GM23338 (cell line): ENCODE measurements around the gene MCM3. TPM values are rescaled to one million over a fixed set of nuclear protein-coding genes. Genes with fewer than 3 reads are reported as not detected.

ENCODE experiments used
- ATAC-seq: fragments of 200-7000 bp; cut with Tn5 transposase; 3 replicates; pipeline ENCODE4 v1.9.1; 2020
- DNase-seq: peaks from one replicate; pipeline ENCODE4 v3.0.0-alpha.2; 2015; ENCODE audit warnings: low spot score
- H2AFZ ChIP-seq: fragments of 200-600 bp; sonication (generic); 2 replicates; pipeline ENCODE4 v1.8.0; 2016; ENCODE audit warnings: antibody characterized with exemption, mild to moderate bottlenecking, moderate library complexity
- H3F3A ChIP-seq: fragments of 200-600 bp; sonication (generic); replicated peaks from 2 replicates; pipeline ENCODE4 v1.8.0; 2017; ENCODE audit warnings: antibody characterized with exemption, mixed run types, low read depth
- H3K27ac ChIP-seq: fragments of 200-600 bp; sonication (generic); 2 replicates; pipeline ENCODE4 v1.6.1; 2016; ENCODE audit warnings: low read depth
- H3K27me3 ChIP-seq: fragments of 200-600 bp; sonication (generic); 2 replicates; pipeline ENCODE4 v1.8.0; 2016; ENCODE audit warnings: mild to moderate bottlenecking, mixed run types, moderate library complexity; ENCODE audit not compliant: insufficient read depth
- H3K36me3 ChIP-seq: fragments of 200-600 bp; sonication (generic); 2 replicates; pipeline ENCODE4 v1.8.0; 2016; ENCODE audit warnings: mild to moderate bottlenecking; ENCODE audit not compliant: insufficient read depth
- H3K4me1 ChIP-seq: fragments of 200-600 bp; sonication (generic); 2 replicates; pipeline ENCODE4 v1.8.0; 2016; ENCODE audit warnings: mild to moderate bottlenecking, moderate library complexity; ENCODE audit not compliant: insufficient read depth
- H3K4me2 ChIP-seq: fragments of 200-600 bp; sonication (generic); 2 replicates; pipeline ENCODE4 v1.7.1; 2017; ENCODE audit warnings: mixed run types
- H3K4me3 ChIP-seq: fragments of 200-600 bp; sonication (generic); 2 replicates; pipeline ENCODE4 v1.6.1; 2016; ENCODE audit warnings: mixed run types
- H3K79me2 ChIP-seq: fragments of 200-600 bp; sonication (generic); replicated peaks from 2 replicates; pipeline ENCODE4 v1.8.0; 2017; ENCODE audit warnings: mild to moderate bottlenecking; ENCODE audit not compliant: insufficient read depth
- H3K9me2 ChIP-seq: fragments of 200-600 bp; sonication (generic); 2 replicates; pipeline ENCODE4 v1.8.0; 2017; ENCODE audit not compliant: insufficient read depth
- H4K20me1 ChIP-seq: fragments of 200-600 bp; sonication (generic); replicated peaks from 2 replicates; pipeline ENCODE4 v1.8.0; 2017; ENCODE audit warnings: mild to moderate bottlenecking; ENCODE audit not compliant: insufficient read depth
- H3K27ac Mint-ChIP-seq: 2 replicates; pipeline ENCODE4 v1.8.0; 2020; ENCODE audit warnings: inconsistent platforms, mild to moderate bottlenecking, moderate library complexity, mixed read lengths
- H3K27me3 Mint-ChIP-seq: 3 replicates; pipeline ENCODE4 v1.8.0; 2022; ENCODE audit warnings: low read depth, mild to moderate bottlenecking, moderate library complexity, mixed read lengths, inconsistent platforms; ENCODE audit not compliant: insufficient read depth, poor library complexity
- H3K36me3 Mint-ChIP-seq: 3 replicates; pipeline ENCODE4 v1.8.0; 2021; ENCODE audit warnings: low read depth, mild to moderate bottlenecking, inconsistent platforms, moderate library complexity, mixed read lengths
- H3K4me1 Mint-ChIP-seq: 3 replicates; pipeline ENCODE4 v1.8.0; 2020; ENCODE audit warnings: mild to moderate bottlenecking, inconsistent platforms, mixed read lengths
- H3K4me3 Mint-ChIP-seq: 3 replicates; pipeline ENCODE4 v1.8.0; 2021; ENCODE audit warnings: moderate library complexity, mild to moderate bottlenecking, inconsistent platforms, mixed read lengths
- H3K9me3 Mint-ChIP-seq: 3 replicates; pipeline ENCODE4 v1.8.0; 2020; ENCODE audit warnings: moderate library complexity, mild to moderate bottlenecking, inconsistent platforms, mixed read lengths
- CREB1 ChIP-seq: fragments of 250-450 bp; sonication (Bioruptor Pico); IDR thresholded peaks from 2 replicates; pipeline ENCODE4 v1.5.0; 2020; ENCODE audit warnings: low read depth, mild to moderate bottlenecking, moderate library complexity
- CTCF ChIP-seq, 2 experiments: fragments of 200-600 bp in 1 of 2; sonication (generic) in 1 of 2; conservative IDR thresholded peaks; 2 replicates each; pipeline versions ENCODE4 v1.5.1 to v1.6.1; 2016 to 2017; ENCODE audit warnings: antibody characterized with exemption in 2 of 2, low read depth in 2 of 2, mild to moderate bottlenecking in 2 of 2, moderate library complexity in 1 of 2
- ETS1 ChIP-seq: IDR thresholded peaks from 2 replicates; pipeline ENCODE4 v1.6.1; 2016; ENCODE audit warnings: antibody characterized with exemption
- EZH2 ChIP-seq: fragments of 200-600 bp; sonication (generic); IDR thresholded peaks from one replicate; pipeline ENCODE4 v1.8.0; 2017; ENCODE audit warnings: antibody characterized with exemption, mild to moderate bottlenecking, low read depth; ENCODE audit not compliant: unreplicated experiment
- EZH2phosphoT487 ChIP-seq: fragments of 200-600 bp; sonication (generic); IDR thresholded peaks from one replicate; pipeline ENCODE4 v1.8.1; 2018; ENCODE audit warnings: antibody characterized with exemption; ENCODE audit not compliant: unreplicated experiment
- JUNB ChIP-seq: IDR thresholded peaks from one replicate; pipeline ENCODE4 v1.6.1; 2016; ENCODE audit warnings: antibody characterized with exemption; ENCODE audit not compliant: unreplicated experiment
- NANOG ChIP-seq: IDR thresholded peaks from 2 replicates; pipeline ENCODE4 v1.6.1; 2016; ENCODE audit warnings: antibody characterized with exemption, borderline replicate concordance
- POLR2AphosphoS5 ChIP-seq: IDR thresholded peaks from 2 replicates; pipeline ENCODE4 v1.6.1; 2016; ENCODE audit warnings: antibody characterized with exemption, low read depth
- STAT1 ChIP-seq: IDR thresholded peaks from one replicate; pipeline ENCODE4 v1.6.1; 2016; ENCODE audit warnings: antibody characterized with exemption; ENCODE audit not compliant: unreplicated experiment
- polyA plus RNA-seq: library from polyadenylated mRNA; unstranded; fragments of >200 nt; fragmentation: Nextera tagmentation; extraction: Ambion mirVana; gene quantifications from 2 replicates; pipeline ENCODE4 v1.2.1, GENCODE V29; 2016
- total RNA-seq: library from RNA; depleted of rRNA; stranded (reverse); fragments of >200 nt; shearing (Covaris generic); gene quantifications from 2 replicates; pipeline ENCODE4 v1.2.3, GENCODE V29; 2014

MCM3 gene
- total and polyA plus RNA-seq, 2 experiments from 2014 or later: 157 to 369 TPM

DNA sequence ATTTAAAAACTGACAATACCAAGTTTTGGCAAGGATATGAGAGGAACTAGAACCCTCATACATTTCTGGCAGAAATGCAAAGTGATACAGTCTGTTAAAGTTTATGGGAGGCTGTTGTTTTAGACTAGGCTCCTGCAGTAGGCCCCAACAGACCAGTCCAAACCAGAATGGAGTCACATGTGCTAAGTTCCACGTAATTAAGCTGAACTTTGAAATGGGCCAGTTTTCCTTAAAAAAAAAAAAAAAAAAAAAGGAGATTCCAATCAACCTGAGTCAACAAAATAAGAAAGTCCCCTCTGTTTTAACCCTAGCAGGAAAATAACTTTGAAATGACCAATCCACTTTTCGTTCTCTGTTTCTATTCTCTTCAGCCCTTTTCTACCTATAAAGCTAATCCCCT lies 66.8 kb downstream of the MCM3 start:
- Histone ChIP-seq H3K4me3 (no peak overlapping the region), H3K4me2 (no peak overlapping the region), H3K36me3 (no peaks in the 10 kb centered on the region), H3K27me3 (no peaks in the 10 kb centered on the region), H3F3A (no peaks in the 10 kb centered on the region), H3K4me1 (no peaks in the 10 kb centered on the region), H2AFZ (no peak overlapping the region), H3K79me2 (no peaks in the 10 kb centered on the region), H3K27ac (no peak overlapping the region), H4K20me1 (no peaks in the 10 kb centered on the region), H3K9me2 (peaks cover 15% of the 10 kb centered on the region)
- no peak for TF ChIP-seq STAT1
- TF ChIP-seq ETS1: no peak
- ATAC-seq (no peak), DNase-seq (no peak)
- H3K27ac Mint-ChIP-seq: no peak overlapping the region
- H3K9me3 Mint-ChIP-seq: no peaks in the 10 kb centered on the region; the same call in 2 of the 3 replicates
- H3K4me3 Mint-ChIP-seq: no peak overlapping the region
- no peaks in the 10 kb centered on the region for H3K4me1 Mint-ChIP-seq
- no peaks in the 10 kb centered on the region for H3K36me3 Mint-ChIP-seq
- no peaks in the 10 kb centered on the region for H3K27me3 Mint-ChIP-seq

GRCh38 chr6:52216932-52217575 lies 67.5 kb downstream of the MCM3 start:
- ATAC-seq (no peak), DNase-seq (no peak)
- Histone ChIP-seq H3K9me2 (peaks cover 15% of the 10 kb centered on the region), H3F3A (no peaks in the 10 kb centered on the region), H3K4me3 (no peak overlapping the region), H3K27ac (no peak overlapping the region), H3K27me3 (no peaks in the 10 kb centered on the region), H3K79me2 (no peaks in the 10 kb centered on the region), H4K20me1 (no peaks in the 10 kb centered on the region), H3K36me3 (no peaks in the 10 kb centered on the region), H3K4me2 (no peak overlapping the region), H2AFZ (0 out of 2 replicates have a peak overlapping the region, but pooled peaks have one; percentile 8), H3K4me1 (0 out of 2 replicates have a peak, but pooled peaks cover 5% of the 10 kb centered on the region)
- Mint-ChIP-seq H3K36me3 (no peaks in the 10 kb centered on the region), H3K27me3 (no peaks in the 10 kb centered on the region), H3K27ac (no peak overlapping the region), H3K9me3 (no peaks in the 10 kb centered on the region; the same call in 2 of the 3 replicates), H3K4me1 (peaks cover 3% of the 10 kb centered on the region; the same call in 2 of the 3 replicates), H3K4me3 (no peak overlapping the region)
- TF ChIP-seq CTCF (conservative IDR thresholded peaks at IDR 0.05; ENCODE audit: low read depth in 2 of 2) (no peak), POLR2AphosphoS5 (no peak), EZH2phosphoT487 (no peak), NANOG (no peak), ETS1 (no peak), EZH2 (no peak), JUNB (no peak), CREB1 (CRISPR knock-in tag) (no peak)
